AG09309 (cell line): ENCODE results near the gene GABBR2.
"Not testable (repeated sequence)": the region's sequence is repeated elsewhere in the genome, so short reads cannot be mapped to it uniquely, and the experiment has no call there.

Experiments used
- DNase-seq: peaks from one replicate; pipeline ENCODE4 v3.0.0-alpha.2; 2010; ENCODE audit warnings: low read depth
- H3K4me3 ChIP-seq: 2 replicates; pipeline ENCODE4 v1.5.1; 2011; ENCODE audit warnings: mild to moderate bottlenecking, low read depth, low read length, moderate library complexity; ENCODE audit not compliant: control insufficient read depth
- CTCF ChIP-seq: IDR thresholded peaks from 2 replicates; pipeline ENCODE4 v1.5.1; 2011; ENCODE audit warnings: mild to moderate bottlenecking, low read depth, low read length, inconsistent platforms; ENCODE audit not compliant: insufficient read depth, control insufficient read depth; ENCODE audit errors: missing control alignments

GABBR2 gene

GRCh38 chr9:98596486-98596885 is 112.2 kb downstream of the GABBR2 start:
- no peak for TF ChIP-seq CTCF
- no peak for DNase-seq
- H3K4me3 ChIP-seq, result no peak overlapping the region

- DNase-seq, result no peak
These were observed 114.1 kb downstream of the GABBR2 start for GRCh38 chr9:98594546-98595160.

GRCh38 chr9:98593354-98594253 is 115.1 kb downstream of the GABBR2 start:
- DNase-seq, result no peak
- no peak overlapping the region for H3K4me3 ChIP-seq
- TF ChIP-seq CTCF, result no peak

More at GRCh38 chr9:98594546-98595160, 114.1 kb downstream of the GABBR2 start:
- H3K4me3 ChIP-seq, result no peak overlapping the region
- no peak for TF ChIP-seq CTCF

GRCh38 chr9:98591696-98592095 is 117.0 kb downstream of the GABBR2 start:
- no peak overlapping the region for H3K4me3 ChIP-seq
- TF ChIP-seq CTCF, result no peak
- no peak for DNase-seq

- H3K4me3 ChIP-seq, result no peak overlapping the region
- TF ChIP-seq CTCF, result no peak
- no peak for DNase-seq
These were observed 118.6 kb downstream of the GABBR2 start for GRCh38 chr9:98590101-98590500.

GRCh38 chr9:98589102-98589501 is 119.6 kb downstream of the GABBR2 start:
- DNase-seq, result no peak
- no peak overlapping the region for H3K4me3 ChIP-seq
- no peak for TF ChIP-seq CTCF

- not testable (repeated sequence) for DNase-seq
These were observed 123.8 kb downstream of the GABBR2 start for GRCh38 chr9:98584853-98585438.

More at GRCh38 chr9:98584853-98585438, 123.8 kb downstream of the GABBR2 start:
- H3K4me3 ChIP-seq, result not testable (repeated sequence)
